ENCODE data around the gene TRERF1.

DNA sequence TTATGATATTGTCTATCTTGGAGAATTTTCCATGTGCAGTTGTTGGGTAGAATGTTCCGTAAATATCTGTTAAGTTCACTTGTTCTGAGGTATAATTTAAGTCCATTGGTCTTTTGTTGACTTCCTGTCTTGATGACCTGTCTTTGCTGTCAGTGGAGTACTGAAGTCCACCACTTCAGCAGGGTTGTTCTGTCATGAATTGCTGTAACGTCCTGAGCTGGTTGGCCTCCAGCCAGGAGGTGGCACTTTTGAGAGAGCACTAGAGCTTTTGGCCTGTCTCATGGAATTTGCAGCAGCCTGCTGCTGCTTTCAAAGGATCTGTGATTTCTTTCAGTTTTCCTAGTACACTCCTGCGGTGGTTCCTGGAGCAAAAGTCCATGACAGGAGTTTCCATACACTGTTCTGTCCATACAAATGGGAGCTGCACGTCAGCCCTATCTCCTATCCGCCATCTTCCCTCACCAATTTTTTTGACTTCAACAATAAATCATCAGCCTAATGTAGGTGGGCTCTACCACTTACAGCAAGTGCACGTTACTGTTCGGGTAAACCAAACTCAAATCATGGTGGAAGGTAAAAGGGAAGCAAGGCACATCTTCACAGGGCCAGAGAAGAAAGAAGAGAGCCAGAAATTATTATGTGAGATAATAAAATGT, 46.9 kb upstream of the TRERF1 start:
- no peak for TF ChIP-seq EZH2 (IDR thresholded peaks at IDR 0.05; ENCODE audit: low read depth, unreplicated experiment)
- TF ChIP-seq, protein P1, sequence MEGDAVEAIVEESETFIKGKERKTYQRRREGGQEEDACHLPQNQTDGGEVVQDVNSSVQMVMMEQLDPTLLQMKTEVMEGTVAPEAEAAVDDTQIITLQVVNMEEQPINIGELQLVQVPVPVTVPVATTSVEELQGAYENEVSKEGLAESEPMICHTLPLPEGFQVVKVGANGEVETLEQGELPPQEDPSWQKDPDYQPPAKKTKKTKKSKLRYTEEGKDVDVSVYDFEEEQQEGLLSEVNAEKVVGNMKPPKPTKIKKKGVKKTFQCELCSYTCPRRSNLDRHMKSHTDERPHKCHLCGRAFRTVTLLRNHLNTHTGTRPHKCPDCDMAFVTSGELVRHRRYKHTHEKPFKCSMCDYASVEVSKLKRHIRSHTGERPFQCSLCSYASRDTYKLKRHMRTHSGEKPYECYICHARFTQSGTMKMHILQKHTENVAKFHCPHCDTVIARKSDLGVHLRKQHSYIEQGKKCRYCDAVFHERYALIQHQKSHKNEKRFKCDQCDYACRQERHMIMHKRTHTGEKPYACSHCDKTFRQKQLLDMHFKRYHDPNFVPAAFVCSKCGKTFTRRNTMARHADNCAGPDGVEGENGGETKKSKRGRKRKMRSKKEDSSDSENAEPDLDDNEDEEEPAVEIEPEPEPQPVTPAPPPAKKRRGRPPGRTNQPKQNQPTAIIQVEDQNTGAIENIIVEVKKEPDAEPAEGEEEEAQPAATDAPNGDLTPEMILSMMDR (conservative IDR thresholded peaks at IDR 0.05; ENCODE audit: low read depth in 2 of 2), result peak; percentile 34 to 59; a peak in 3 of 4 replicates
- TF ChIP-seq CREB1 (CRISPR knock-in tag; IDR thresholded peaks at IDR 0.05; ENCODE audit: low read depth), result no peak

Data from GM23338 (cell line).